Neural cell (in vitro differentiated cells): ENCODE measurements around the gene NR1H4.

Experiments
- CTCF ChIP-seq: fragments of 450-650 bp; IDR thresholded peaks from 2 replicates; pipeline ENCODE4 v1.5.1; 2014; ENCODE audit warnings: antibody characterized with exemption, mild to moderate bottlenecking, moderate library complexity; ENCODE audit not compliant: poor library complexity, severe bottlenecking
- EP300 ChIP-seq: fragments of 450-650 bp; conservative IDR thresholded peaks from 2 replicates; pipeline ENCODE4 v1.6.1; 2014; ENCODE audit warnings: antibody characterized with exemption, mild to moderate bottlenecking, moderate library complexity; ENCODE audit not compliant: poor library complexity, severe bottlenecking
- EZH2 ChIP-seq: fragments of 200-600, 300-800 bp; shearing (Covaris generic), sonication (generic); IDR thresholded peaks from 2 replicates; pipeline ENCODE4 v1.6.1; 2014; ENCODE audit warnings: antibody characterized with exemption, low read length, borderline replicate concordance, mild to moderate bottlenecking; ENCODE audit not compliant: insufficient read depth, poor library complexity, severe bottlenecking
- MXI1 ChIP-seq: fragments of 450-650 bp; conservative IDR thresholded peaks from 2 replicates; pipeline ENCODE4 v1.6.1; 2014; ENCODE audit warnings: antibody characterized with exemption, mild to moderate bottlenecking; ENCODE audit not compliant: poor library complexity, severe bottlenecking
- POLR2AphosphoS5 ChIP-seq: IDR thresholded peaks from 2 replicates; pipeline ENCODE4 v1.6.1; 2012
- RAD21 ChIP-seq: fragments of 450-650 bp; conservative IDR thresholded peaks from 2 replicates; pipeline ENCODE4 v1.6.1; 2014; ENCODE audit warnings: antibody characterized with exemption, mild to moderate bottlenecking, moderate library complexity
- REST ChIP-seq: IDR thresholded peaks from 2 replicates; pipeline ENCODE4 v1.6.1; 2012; ENCODE audit warnings: borderline replicate concordance
- SMC3 ChIP-seq: fragments of 450-650 bp; conservative IDR thresholded peaks from 2 replicates; pipeline ENCODE4 v1.6.1; 2014; ENCODE audit warnings: antibody characterized with exemption, mild to moderate bottlenecking, moderate library complexity; ENCODE audit not compliant: poor library complexity
- TAF1 ChIP-seq: IDR thresholded peaks from 2 replicates; pipeline ENCODE4 v1.6.1; 2012; ENCODE audit warnings: low read depth

GRCh38 chr12:100503228-100503628 lies 29.6 kb downstream of the NR1H4 start:
- no peak for TF ChIP-seq CTCF
- TF ChIP-seq REST = no peak
- no peak for TF ChIP-seq EP300
- TF ChIP-seq POLR2AphosphoS5 = no peak
- TF ChIP-seq EZH2 = no peak
- TF ChIP-seq TAF1 = no peak
- no peak for TF ChIP-seq SMC3
- no peak for TF ChIP-seq RAD21
- TF ChIP-seq MXI1 = no peak
